H1 (cell line): Measurements from ENCODE around the gene AZI2. TPM values are rescaled to one million over a fixed set of nuclear protein-coding genes. Genes with fewer than 3 reads are reported as not detected.

Experiments used
- CTCF ChIA-PET: fragments of 300-600 bp; sonication (Branson Sonifier 250); formaldehyde crosslinking; loops from one replicate; lab custom pipeline; 2021; ENCODE audit not compliant: partially characterized antibody; lab: Charles Lee
- POLR2A ChIA-PET: fragments of 300-600 bp; sonication (Branson Sonifier 250); formaldehyde crosslinking; loops from one replicate; lab custom pipeline; 2021; ENCODE audit warnings: inconsistent platforms; ENCODE audit not compliant: partially characterized antibody; lab: Charles Lee
- DNase-seq, 2 experiments: peaks; one replicate each; pipeline versions ENCODE4 v3.0.0 to v3.0.0-alpha.2; 2010 to 2022; ENCODE audit warnings: low spot score in 2 of 2, low read depth in 1 of 2, mixed read lengths in 1 of 2
- FAIRE-seq: peaks from 2 replicates; lab custom pipeline; 2011; peaks lifted over from hg19 to GRCh38; lab: Jason Lieb, UNC
- H2AFZ ChIP-seq: 2 replicates; pipeline ENCODE4 v1.8.1; 2012; ENCODE audit warnings: low read length, inconsistent platforms
- H2AK5ac ChIP-seq: 2 replicates; pipeline ENCODE4 v1.6.1; 2013; ENCODE audit warnings: low read depth, low read length
- H2BK120ac ChIP-seq: replicated peaks from 2 replicates; pipeline ENCODE3; 2013; ENCODE audit warnings: low read depth, low read length, inconsistent platforms
- H2BK12ac ChIP-seq: 2 replicates; pipeline ENCODE4 v1.6.1; 2013; ENCODE audit warnings: low read depth, low read length
- H2BK15ac ChIP-seq: 2 replicates; pipeline ENCODE4 v1.6.1; 2013; ENCODE audit warnings: low read length
- H2BK20ac ChIP-seq: 2 replicates; pipeline ENCODE4 v1.6.1; 2013; ENCODE audit warnings: low read length
- H2BK5ac ChIP-seq: 2 replicates; pipeline ENCODE4 v1.6.1; 2013; ENCODE audit warnings: low read depth, low read length
- H3K14ac ChIP-seq: 2 replicates; pipeline ENCODE4 v1.6.1; 2013; ENCODE audit warnings: inconsistent platforms; ENCODE audit not compliant: insufficient read length
- H3K18ac ChIP-seq: 2 replicates; pipeline ENCODE4 v1.6.1; 2013; ENCODE audit warnings: low read length; ENCODE audit errors: extremely low read depth
- H3K23ac ChIP-seq: 2 replicates; pipeline ENCODE4 v1.6.1; 2013; ENCODE audit warnings: inconsistent platforms; ENCODE audit not compliant: insufficient read length
- H3K23me2 ChIP-seq: 2 replicates; pipeline ENCODE4 v1.6.1; 2013; ENCODE audit warnings: low read depth, low read length
- H3K27ac ChIP-seq: 2 replicates; pipeline ENCODE4 v1.6.1; 2011; ENCODE audit warnings: low read depth, low read length, inconsistent platforms
- H3K27me3 ChIP-seq, 4 experiments: replicated peaks in 1 of 4; 1 replicate in 1 of 4; 2 replicates in 3 of 4; pipeline versions ENCODE4 v1.6.1 to v1.8.1; 2011 to 2013; ENCODE audit warnings: low read length in 3 of 4, mild to moderate bottlenecking in 3 of 4, inconsistent platforms in 2 of 4, mixed read lengths in 2 of 4, moderate library complexity in 1 of 4; ENCODE audit not compliant: control insufficient read depth in 3 of 4, insufficient read depth in 3 of 4; ENCODE audit errors: extremely low read depth in 1 of 4
- H3K36me3 ChIP-seq, 4 experiments: 2 replicates each; pipeline versions ENCODE4 v1.6.1 to v1.8.1; 2011 to 2013; ENCODE audit warnings: mild to moderate bottlenecking in 4 of 4, low read length in 3 of 4, moderate library complexity in 2 of 4, control low read depth in 1 of 4, inconsistent platforms in 1 of 4; ENCODE audit not compliant: insufficient read depth in 4 of 4, control insufficient read depth in 2 of 4
- H3K4ac ChIP-seq: replicated peaks from 2 replicates; pipeline ENCODE3; 2013; ENCODE audit warnings: low read length, low read depth, mixed read lengths, inconsistent platforms; ENCODE audit not compliant: insufficient read length
- H3K4me1 ChIP-seq, 4 experiments: replicated peaks in 1 of 4; 1 replicate in 1 of 4; 2 replicates in 3 of 4; pipeline versions ENCODE4 v1.6.1 to v1.8.1; 2011 to 2013; ENCODE audit warnings: low read length in 3 of 4, inconsistent platforms in 2 of 4, mixed read lengths in 1 of 4; ENCODE audit not compliant: insufficient read depth in 4 of 4, control insufficient read depth in 3 of 4
- H3K4me2 ChIP-seq, 2 experiments: 2 replicates each; pipeline versions ENCODE4 v1.6.1 to v1.8.1; 2011 to 2013; ENCODE audit warnings: low read depth in 2 of 2, low read length in 2 of 2, control low read depth in 1 of 2, inconsistent platforms in 1 of 2, mild to moderate bottlenecking in 1 of 2; ENCODE audit not compliant: insufficient read depth in 1 of 2
- H3K4me3 ChIP-seq, 4 experiments: fragments of 200-600, 300-600 bp in 1 of 4; sonication (generic), shearing (Covaris generic), sonication (Bioruptor Twin) in 1 of 4; 2 replicates each; pipeline versions ENCODE4 v1.5.1 to v1.8.1; 2011 to 2016; ENCODE audit warnings: low read length in 4 of 4, low read depth in 3 of 4, control low read depth in 2 of 4, inconsistent platforms in 2 of 4, mild to moderate bottlenecking in 2 of 4, mixed read lengths in 1 of 4, moderate library complexity in 1 of 4; ENCODE audit not compliant: insufficient read depth in 2 of 4; ENCODE audit errors: extremely low read depth in 1 of 4
- H3K56ac ChIP-seq: replicated peaks from 2 replicates; pipeline ENCODE3; 2013; ENCODE audit warnings: low read depth, mild to moderate bottlenecking, mixed read lengths, low read length, inconsistent platforms; ENCODE audit not compliant: insufficient read length
- H3K79me1 ChIP-seq: 2 replicates; pipeline ENCODE4 v1.6.1; 2013; ENCODE audit warnings: low read depth, low read length, control low read depth
- H3K79me2 ChIP-seq, 2 experiments: 2 replicates each; pipeline versions ENCODE4 v1.6.1 to v1.8.1; 2012 to 2013; ENCODE audit warnings: low read length in 2 of 2, mild to moderate bottlenecking in 2 of 2, inconsistent platforms in 1 of 2; ENCODE audit not compliant: insufficient read depth in 2 of 2, control insufficient read depth in 1 of 2
- H3K9ac ChIP-seq, 4 experiments: replicated peaks in 1 of 4; 1 replicate in 1 of 4; 2 replicates in 3 of 4; pipeline versions ENCODE4 v1.6.1 to v1.8.1; 2011 to 2013; ENCODE audit warnings: low read depth in 3 of 4, low read length in 3 of 4, control low read depth in 2 of 4, mild to moderate bottlenecking in 2 of 4, moderate library complexity in 2 of 4, inconsistent platforms in 1 of 4; ENCODE audit errors: extremely low read depth in 1 of 4
- H3K9me3 ChIP-seq, 2 experiments: 2 replicates each; pipeline versions ENCODE4 v1.6.1 to v1.8.1; 2012 to 2013; ENCODE audit warnings: mild to moderate bottlenecking in 2 of 2, moderate library complexity in 2 of 2, control low read depth in 1 of 2, inconsistent platforms in 1 of 2, low read depth in 1 of 2, low read length in 1 of 2, mixed read lengths in 1 of 2; ENCODE audit not compliant: insufficient read depth in 2 of 2
- H4K20me1 ChIP-seq, 2 experiments: replicated peaks in 1 of 2; 2 replicates each; pipeline versions ENCODE3 to v1.8.1; 2011 to 2013; ENCODE audit warnings: inconsistent platforms in 2 of 2, low read length in 2 of 2, mild to moderate bottlenecking in 1 of 2; ENCODE audit not compliant: insufficient read depth in 2 of 2, control insufficient read depth in 1 of 2
- H4K5ac ChIP-seq: 2 replicates; pipeline ENCODE4 v1.6.1; 2013; ENCODE audit warnings: low read length, low read depth, mixed read lengths, inconsistent platforms; ENCODE audit not compliant: insufficient read length
- H4K8ac ChIP-seq: 2 replicates; pipeline ENCODE4 v1.8.0; 2013; ENCODE audit warnings: mild to moderate bottlenecking, moderate library complexity, low read length, inconsistent platforms; ENCODE audit not compliant: insufficient read depth; ENCODE audit errors: extremely low read depth
- H4K91ac ChIP-seq: replicated peaks from 2 replicates; pipeline ENCODE3; 2013; ENCODE audit warnings: low read length, mixed read lengths, inconsistent platforms; ENCODE audit not compliant: insufficient read length
- E2F6 ChIP-seq: IDR thresholded peaks from 2 replicates; pipeline ENCODE4 v1.6.1; 2012; ENCODE audit warnings: inconsistent platforms
- MAX ChIP-seq: IDR thresholded peaks from 2 replicates; pipeline ENCODE4 v1.6.1; 2012; ENCODE audit warnings: inconsistent platforms
- NANOG ChIP-seq: IDR thresholded peaks from 2 replicates; pipeline ENCODE4 v1.6.1; 2011; ENCODE audit warnings: low read length, low read depth, mild to moderate bottlenecking, inconsistent platforms; ENCODE audit not compliant: insufficient read depth, poor library complexity, severe bottlenecking
- TEAD4 ChIP-seq: IDR thresholded peaks from 2 replicates; pipeline ENCODE4 v1.6.1; 2012; ENCODE audit warnings: low read depth, low read length, inconsistent platforms, mixed read lengths
- WGBS, 2 experiments: shearing (Covaris generic) in 1 of 2; methylation state at CpG; one replicate each; pipeline versions ENCODE4 v1.1.6 to v1.1.7; 2013 to 2015; ENCODE audit warnings: low lambda C conversion rate in 2 of 2, mixed read lengths in 2 of 2, inconsistent platforms in 1 of 2, low coverage in 1 of 2, missing lambda C conversion rate in 1 of 2; ENCODE audit not compliant: insufficient replicate concordance in 2 of 2, insufficient coverage in 1 of 2, insufficient read length in 1 of 2; ENCODE audit errors: extremely low coverage in 1 of 2, missing lambda C conversion rate in 1 of 2; 5-methylcytosine and 5-hydroxymethylcytosine counted together
- polyA plus RNA-seq, 7 experiments: library from polyadenylated mRNA; depleted of rRNA in 3 of 7; stranded (reverse) in 5 of 7; unstranded in 2 of 7; fragments of >200 nt in 5 of 7; fragments of 200-250 nt in 2 of 7; gene quantifications; 1 replicate in 5 of 7; 2 replicates in 1 of 7; 4 replicates in 1 of 7; pipeline versions ENCODE4 v1.2.1 to v1.2.3, GENCODE V29; 2011 to 2013; ENCODE audit warnings: missing spikeins in 2 of 7, mixed read lengths in 2 of 7
- total RNA-seq: library from RNA; stranded (reverse); fragmentation: NEBNext Ultra II Directional; extraction: Animal tissue kit (Norgen Biotek cat#: 25700); gene quantifications from 2 replicates; pipeline ENCODE4 v1.2.1, GENCODE V29; 2021

Gene AZI2
- total and polyA plus RNA-seq, 2 of the 8 experiments (the other 6 are each of a cell fraction or from before 2014, with no cell fraction given) = 17.4 to 39.2 TPM

GRCh38 chr3:28322464-28322863 lies 26.2 kb downstream of the AZI2 start:
- Histone ChIP-seq H2BK15ac (no peak overlapping the region), H3K23ac (no peak overlapping the region), H2BK5ac (no peak overlapping the region), H3K4me1 (no peaks in the 10 kb centered on the region), H4K91ac (no peak overlapping the region), H2BK120ac (no peak overlapping the region)
- FAIRE-seq = no peak
- CTCF ChIA-PET = interaction anchor here (0.7 to 1.9 kb wide), 9 partner anchors 10 to 614 kb away, joined by 3 to 6 read pairs (median 3); partner anchors contain the start of gene EOMES
- TF ChIP-seq NANOG (no peak), E2F6 (no peak), MAX (no peak), TEAD4 (no peak)
- TF ChIP-seq, all 59 proteins: peak for 0
- no peak overlapping the region for H3K9ac ChIP-seq
- no peaks in the 10 kb centered on the region for H3K23me2 ChIP-seq
- no peaks in the 10 kb centered on the region for H4K20me1 ChIP-seq
- no peaks in the 10 kb centered on the region for H3K9me3 ChIP-seq
- no peak overlapping the region for H3K4me3 ChIP-seq
- no peak overlapping the region for H3K14ac ChIP-seq
- no peak overlapping the region for H2AFZ ChIP-seq
- DNase-seq = no peak
- H3K79me1 ChIP-seq = no peaks in the 10 kb centered on the region
- no peak overlapping the region for H3K56ac ChIP-seq
- 100% methylated on average over 1 of the region's 1 CpG; no CpG with 5 or more reads in 1 of the 2 experiments for WGBS, 2 experiments
- no peak overlapping the region for H4K5ac ChIP-seq
- no peak overlapping the region for H2AK5ac ChIP-seq
- no peak overlapping the region for H3K27ac ChIP-seq
- no peak overlapping the region for H3K4me2 ChIP-seq
- no peak overlapping the region for H3K18ac ChIP-seq
- no peak overlapping the region for H2BK12ac ChIP-seq
- peaks cover 0 to 29% (median 1%) of the 10 kb centered on the region in 4 experiments; a peak in 4 of 8 replicates for H3K36me3 ChIP-seq
- H3K27me3 ChIP-seq = no peaks in the 10 kb centered on the region
- no peak overlapping the region for H2BK20ac ChIP-seq
- H3K79me2 ChIP-seq = no peaks in the 10 kb centered on the region
- no peak overlapping the region for H3K4ac ChIP-seq
- H4K8ac ChIP-seq = no peak overlapping the region
- POLR2A ChIA-PET = no interaction called here
